Spinal cord (tissue), 10 donors: ENCODE data around the gene GARNL3. TPM values are rescaled to one million over a fixed set of nuclear protein-coding genes. Genes with fewer than 3 reads are reported as not detected.

ENCODE experiments used
- DNase-seq, 6 donors: peaks; one replicate each; pipeline versions ENCODE4 v3.0.0 to v3.0.0-alpha.2; 2013 to 2015; ENCODE audit warnings: low spot score in 6 of 6, low read depth in 4 of 6
- H3K27ac ChIP-seq: one replicate; pipeline ENCODE4 v1.5.1; 2013; ENCODE audit warnings: low read depth, low read length, control low read depth
- H3K27me3 ChIP-seq: one replicate; pipeline ENCODE4 v1.6.1; 2013; ENCODE audit warnings: low read length; ENCODE audit not compliant: control insufficient read depth, insufficient read depth
- H3K36me3 ChIP-seq: one replicate; pipeline ENCODE4 v1.6.1; 2013; ENCODE audit warnings: low read length; ENCODE audit not compliant: control insufficient read depth, insufficient read depth
- H3K4me1 ChIP-seq: one replicate; pipeline ENCODE4 v1.6.1; 2013; ENCODE audit warnings: low read length; ENCODE audit not compliant: control insufficient read depth, insufficient read depth
- H3K4me3 ChIP-seq: one replicate; pipeline ENCODE4 v1.5.1; 2013; ENCODE audit warnings: low read depth, low read length, control low read depth
- H3K9me3 ChIP-seq: one replicate; pipeline ENCODE4 v1.6.1; 2013; ENCODE audit warnings: low read length; ENCODE audit not compliant: control insufficient read depth, insufficient read depth
- WGBS: methylation state at CpG from one replicate; pipeline ENCODE4 v1.1.5; 2013; ENCODE audit warnings: missing lambda C conversion rate; ENCODE audit not compliant: insufficient coverage; 5-methylcytosine and 5-hydroxymethylcytosine counted together
- polyA plus RNA-seq, 2 donors: library from polyadenylated mRNA; unstranded; fragments of 120-200 nt; gene quantifications; one replicate each; pipeline ENCODE4 v1.2.1, GENCODE V29; 2013; ENCODE audit not compliant: insufficient read length in 2 of 2
- total RNA-seq, 2 donors: library from RNA; depleted of rRNA in 1 of 2; stranded (reverse); fragments of 120-200 nt in 1 of 2; fragments of >200 nt in 1 of 2; gene quantifications; one replicate each; pipeline versions ENCODE4 v1.2.3 to v1.2.4, GENCODE V29; 2013 to 2014
- donor health status: healthy.

Gene GARNL3
- total and polyA plus RNA-seq, 4 donors, result 70.7 to 91.3 (median 73.1) TPM

DNA sequence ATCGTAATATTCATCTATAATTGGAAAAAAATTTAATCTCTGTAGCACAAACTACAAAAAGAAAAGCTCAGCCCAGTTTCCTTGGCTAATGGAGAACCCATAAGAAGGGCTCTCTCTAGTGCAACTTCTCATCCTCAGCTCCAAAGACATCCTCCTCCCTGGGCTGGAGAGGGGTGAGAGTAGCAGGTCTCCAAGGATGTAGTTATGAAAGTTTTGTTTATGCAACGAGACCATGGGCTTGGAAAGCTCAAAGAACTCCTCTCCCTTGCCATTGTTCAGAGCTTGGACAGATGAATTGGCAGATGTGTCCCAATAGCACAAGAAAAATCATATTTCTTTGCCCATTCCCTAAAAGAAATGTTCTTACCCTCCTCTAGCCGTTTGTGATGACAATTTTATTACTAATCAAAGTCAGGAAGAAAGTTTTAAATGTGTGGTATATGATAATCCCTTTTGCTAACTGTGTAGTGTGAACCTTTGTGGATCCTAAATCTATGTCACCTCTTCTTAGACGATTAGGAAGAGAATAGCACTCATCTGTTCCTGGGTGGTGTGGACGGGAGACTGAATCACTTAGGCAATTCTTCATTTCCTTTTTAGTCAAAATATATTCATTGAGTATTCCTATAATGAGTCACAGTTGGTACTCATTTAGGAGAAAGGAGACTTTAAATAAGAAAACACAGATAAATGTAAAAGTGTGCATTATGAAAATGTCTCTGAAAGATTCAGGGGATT, 52.2 kb downstream of the GARNL3 start:
- Histone ChIP-seq H3K9me3 (no peaks in the 10 kb centered on the region), H3K4me3 (no peak overlapping the region), H3K27me3 (no peaks in the 10 kb centered on the region), H3K36me3 (peaks cover 31% of the 10 kb centered on the region), H3K27ac (no peak overlapping the region), H3K4me1 (no peaks in the 10 kb centered on the region)
- DNase-seq, result no peak
- WGBS, result no CpG with 5 or more reads among the region's 5 CpGs

DNA sequence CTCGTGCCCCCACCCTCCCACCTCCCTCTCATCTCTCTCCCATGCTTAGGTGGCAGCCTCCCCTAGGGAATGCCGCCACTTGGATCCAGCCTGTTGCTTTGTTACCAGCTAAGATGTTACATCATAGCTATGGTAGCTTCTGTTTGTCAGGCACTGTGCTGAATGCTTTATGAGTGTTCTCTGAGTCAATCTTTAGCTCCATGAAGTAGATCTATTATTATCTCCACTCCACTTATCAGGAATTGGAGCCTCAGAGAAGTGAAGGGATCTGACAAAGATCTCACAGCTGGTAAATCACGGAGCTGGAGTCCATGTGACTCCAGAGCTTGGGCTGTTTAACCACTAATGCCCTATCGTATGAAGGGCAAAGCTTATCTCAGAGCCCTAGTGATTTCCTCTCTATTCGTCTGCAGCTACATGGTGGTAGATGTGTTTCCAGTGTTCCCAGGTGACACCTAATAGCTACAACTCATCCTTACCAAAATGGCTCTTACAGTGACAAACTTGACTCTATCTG, 54.1 kb downstream of the GARNL3 start:
- H3K27me3 ChIP-seq, result no peaks in the 10 kb centered on the region
- no peak overlapping the region for H3K4me3 ChIP-seq
- no peaks in the 10 kb centered on the region for H3K9me3 ChIP-seq
- H3K36me3 ChIP-seq, result peaks cover 33% of the 10 kb centered on the region
- DNase-seq, result no peak
- 100% methylated on average over 1 of the region's 5 CpGs for WGBS
- H3K27ac ChIP-seq, result no peak overlapping the region
- H3K4me1 ChIP-seq, result no peaks in the 10 kb centered on the region

DNA sequence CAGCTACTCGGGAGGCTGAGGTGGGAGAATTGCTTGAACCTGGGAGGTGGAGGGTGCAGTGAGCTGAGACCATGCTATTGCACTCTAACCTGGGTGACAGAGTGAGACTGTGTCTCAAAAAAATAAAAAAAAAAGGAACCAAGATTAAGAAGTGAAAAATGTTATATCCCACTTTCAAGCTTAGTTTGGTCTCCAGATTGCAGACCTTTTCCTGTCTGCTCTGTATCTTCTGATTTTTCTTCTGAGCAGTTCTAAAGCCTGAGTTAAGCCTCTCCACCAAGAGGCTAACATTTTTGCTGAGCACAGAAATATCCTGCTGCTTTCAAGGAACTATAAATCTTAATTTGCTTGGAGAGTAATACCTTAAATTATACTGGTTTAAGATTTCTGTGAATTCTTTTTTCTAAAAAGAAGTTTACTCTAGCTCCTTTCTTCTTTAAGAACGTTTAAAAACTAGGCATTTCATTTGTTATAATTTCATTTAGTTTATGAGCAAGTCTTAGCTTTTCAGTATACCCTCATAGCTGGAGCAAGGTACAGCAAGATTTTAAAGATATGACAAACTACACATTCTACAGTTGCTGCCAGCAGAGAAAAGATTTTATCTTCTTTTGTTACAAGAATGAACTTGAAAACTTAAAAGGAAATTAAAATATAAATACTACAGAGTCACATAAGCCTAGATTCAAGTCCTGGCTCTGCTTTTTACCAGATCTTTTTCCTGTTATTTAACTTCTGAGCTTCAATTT, 55.0 kb downstream of the GARNL3 start:
- no peaks in the 10 kb centered on the region for H3K4me1 ChIP-seq
- H3K9me3 ChIP-seq, result no peaks in the 10 kb centered on the region
- H3K27me3 ChIP-seq, result no peaks in the 10 kb centered on the region
- H3K36me3 ChIP-seq, result peaks cover 31% of the 10 kb centered on the region
- H3K4me3 ChIP-seq, result no peak overlapping the region
- H3K27ac ChIP-seq, result no peak overlapping the region
- no peak for DNase-seq
- no CpG with 5 or more reads among the region's 2 CpGs for WGBS

DNA sequence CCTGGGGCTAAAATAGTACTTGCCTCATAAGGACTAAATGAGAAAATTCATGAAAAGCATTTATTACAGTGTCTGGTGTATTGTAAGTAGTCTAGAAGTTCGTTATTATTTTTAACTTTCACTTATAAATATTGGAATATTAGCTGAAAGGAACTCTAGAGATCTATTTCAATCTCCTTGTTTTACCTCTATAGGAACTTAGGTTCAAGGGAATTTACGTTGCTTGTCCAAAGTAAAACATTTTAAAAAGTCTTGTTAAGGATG, 55.5 kb downstream of the GARNL3 start:
- WGBS, result no CpG with 5 or more reads among the region's 2 CpGs
- no peak overlapping the region for H3K27ac ChIP-seq
- no peaks in the 10 kb centered on the region for H3K27me3 ChIP-seq
- no peak overlapping the region for H3K4me3 ChIP-seq
- H3K36me3 ChIP-seq, result peaks cover 27% of the 10 kb centered on the region
- H3K4me1 ChIP-seq, result no peaks in the 10 kb centered on the region
- no peaks in the 10 kb centered on the region for H3K9me3 ChIP-seq
- no peak for DNase-seq

DNA sequence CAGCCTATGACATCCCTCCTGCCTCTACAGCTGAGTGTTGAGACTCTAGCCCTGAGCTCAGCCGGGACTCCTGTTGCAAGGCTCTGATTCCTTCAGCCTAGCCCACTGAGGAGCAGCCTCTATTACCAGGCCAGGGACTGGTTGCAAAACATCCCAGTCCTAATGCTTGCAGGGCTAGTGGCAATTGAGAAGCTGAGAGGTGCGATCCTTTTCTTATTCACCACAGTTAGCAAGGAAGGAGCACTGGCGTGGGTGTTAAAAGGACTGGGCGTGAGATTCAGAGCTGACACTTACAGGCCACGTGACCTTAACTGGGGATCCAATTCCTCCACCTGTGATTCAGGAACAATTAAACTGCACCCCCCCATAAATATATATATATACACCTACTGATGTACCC, 58.8 kb downstream of the GARNL3 start:
- no peak for DNase-seq
- Histone ChIP-seq H3K9me3 (no peaks in the 10 kb centered on the region), H3K4me1 (no peaks in the 10 kb centered on the region), H3K4me3 (no peak overlapping the region), H3K36me3 (peaks cover 18% of the 10 kb centered on the region), H3K27me3 (no peaks in the 10 kb centered on the region), H3K27ac (no peak overlapping the region)
- 15% methylated on average over 1 of the region's 5 CpGs for WGBS

DNA sequence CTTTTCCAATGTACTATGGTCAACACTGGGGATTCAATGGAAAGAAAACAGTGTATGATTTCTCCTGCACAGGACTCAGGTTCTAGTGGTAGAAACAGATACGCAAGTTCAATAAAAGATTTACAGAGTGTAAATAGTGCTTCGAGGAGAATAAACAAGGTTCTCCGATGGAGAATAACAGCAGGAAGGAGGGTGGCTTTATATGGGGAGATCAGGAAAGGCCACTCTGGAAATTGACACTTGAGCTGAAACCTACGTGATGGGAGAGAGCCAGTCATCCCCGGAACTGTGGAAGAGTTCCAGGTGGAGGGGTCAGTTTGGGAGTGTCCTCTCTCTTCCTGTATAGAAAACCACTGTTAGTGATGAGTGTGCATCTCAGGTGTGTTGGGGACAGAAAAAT, 65.9 kb downstream of the GARNL3 start:
- Histone ChIP-seq H3K27me3 (no peaks in the 10 kb centered on the region), H3K4me3 (no peak overlapping the region), H3K4me1 (no peaks in the 10 kb centered on the region), H3K36me3 (peaks cover 9% of the 10 kb centered on the region), H3K27ac (no peak overlapping the region), H3K9me3 (no peaks in the 10 kb centered on the region)
- WGBS, result 96% methylated on average over 5 of the region's 5 CpGs
- no peak for DNase-seq

DNA sequence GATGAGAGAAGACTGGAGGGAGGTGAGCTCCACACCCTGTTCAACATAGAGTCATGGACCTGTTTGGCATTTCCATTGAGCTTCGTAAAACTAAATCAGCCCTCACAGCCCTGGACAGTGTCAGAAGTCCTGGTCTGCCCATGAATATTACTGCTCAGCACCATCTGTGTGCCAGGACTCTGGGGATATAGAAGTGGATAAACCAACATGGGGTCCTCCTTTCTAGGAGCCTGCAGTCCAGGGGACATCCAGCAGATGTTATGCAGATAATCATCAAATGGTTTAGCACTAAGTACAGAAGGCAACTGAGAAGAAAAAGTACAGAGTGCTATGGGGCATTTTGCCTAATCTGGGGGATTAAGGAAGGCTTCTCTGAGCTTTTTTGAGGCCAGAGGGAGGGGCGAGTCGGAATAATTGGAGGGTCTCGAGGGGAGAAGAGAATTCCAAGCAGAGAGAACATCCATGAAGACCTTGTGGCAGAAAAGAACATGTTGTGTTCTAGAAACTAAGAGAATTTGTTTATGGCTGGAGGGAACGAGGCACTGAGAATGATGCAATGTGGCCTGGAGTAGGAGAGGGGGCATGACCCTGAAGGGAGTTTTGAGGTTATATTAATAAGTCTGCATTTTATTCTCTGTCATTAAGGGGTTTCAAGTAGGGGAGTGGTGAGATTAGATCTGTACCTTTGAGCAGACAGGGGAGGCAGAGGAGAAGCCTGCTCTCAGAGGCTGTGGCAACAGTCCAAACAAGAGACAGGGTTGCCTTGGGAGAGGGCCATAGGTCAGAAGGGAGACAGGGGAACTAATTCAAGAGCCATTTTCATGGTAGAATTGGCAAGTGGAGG, 68.9 kb downstream of the GARNL3 start:
- H3K27me3 ChIP-seq, result no peaks in the 10 kb centered on the region
- H3K27ac ChIP-seq, result no peak overlapping the region
- H3K9me3 ChIP-seq, result no peaks in the 10 kb centered on the region
- peaks cover 6% of the 10 kb centered on the region for H3K36me3 ChIP-seq
- H3K4me1 ChIP-seq, result peaks cover 3% of the 10 kb centered on the region
- H3K4me3 ChIP-seq, result no peak overlapping the region
- WGBS, result 88% methylated on average over 5 of the region's 5 CpGs
- no peak for DNase-seq

DNA sequence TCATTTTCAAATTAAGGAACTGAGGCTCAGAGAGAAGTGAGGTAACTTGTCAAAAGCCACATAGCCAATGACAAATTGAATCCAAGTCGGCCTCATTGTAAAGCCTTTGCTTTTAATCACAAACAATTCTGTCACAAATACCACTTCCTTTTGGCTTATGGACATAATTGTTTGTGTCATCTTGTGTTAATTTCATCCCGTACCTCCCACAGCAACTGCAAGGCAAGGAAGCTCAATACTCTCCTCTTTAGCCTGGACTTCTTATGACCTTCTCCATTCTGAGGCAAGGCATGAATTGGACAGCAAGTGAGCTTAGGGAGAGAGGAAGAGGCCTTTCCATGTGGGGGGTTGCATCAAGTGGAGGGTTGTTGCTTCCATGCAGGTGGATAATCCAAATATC, 70.2 kb downstream of the GARNL3 start:
- H3K27ac ChIP-seq, result no peak overlapping the region
- peaks cover 3% of the 10 kb centered on the region for H3K4me1 ChIP-seq
- DNase-seq, result no peak
- no peak overlapping the region for H3K4me3 ChIP-seq
- WGBS, result no CpG with 5 or more reads among the region's 2 CpGs
- H3K9me3 ChIP-seq, result no peaks in the 10 kb centered on the region
- H3K27me3 ChIP-seq, result no peaks in the 10 kb centered on the region
- peaks cover 10% of the 10 kb centered on the region for H3K36me3 ChIP-seq

DNA sequence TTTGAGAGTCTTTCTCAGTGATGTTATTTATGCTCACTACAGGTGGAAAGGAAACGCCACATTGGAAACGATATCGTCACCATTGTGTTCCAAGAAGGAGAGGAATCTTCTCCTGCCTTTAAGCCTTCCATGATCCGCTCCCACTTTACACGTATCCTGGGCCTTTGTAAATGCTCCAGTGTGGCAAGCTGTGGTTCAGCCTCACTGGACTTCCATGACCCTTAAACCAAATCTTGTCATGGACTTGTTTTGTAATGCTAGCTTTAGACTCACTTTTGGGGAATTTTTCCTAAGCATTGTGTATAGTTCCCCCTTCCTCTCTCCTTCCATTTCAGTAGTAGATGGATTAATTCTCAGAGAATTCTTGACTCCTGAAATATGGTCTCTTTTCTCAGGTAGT, 71.5 kb downstream of the GARNL3 start:
- Histone ChIP-seq H3K27ac (no peak overlapping the region), H3K9me3 (no peaks in the 10 kb centered on the region), H3K36me3 (peaks cover 21% of the 10 kb centered on the region), H3K4me1 (peaks cover 8% of the 10 kb centered on the region), H3K27me3 (no peaks in the 10 kb centered on the region), H3K4me3 (no peak overlapping the region)
- 93% methylated on average over 3 of the region's 5 CpGs for WGBS
- no peak for DNase-seq
